Hematopoietic multipotent progenitor cell treated with erythropoietin and hydrocortisone succinate and interleukin-3 and kit ligand, for 6 days (in vitro differentiated cells): Measurements from ENCODE around the gene TAS2R31.

Experiments used
- DNase-seq: peaks from one replicate; pipeline ENCODE4 v3.0.0-alpha.2; 2015

The TAS2R31 gene

GRCh38 chr12:10994307-10994706, 36.9 kb downstream of the TAS2R31 start:
- DNase-seq: no peak

GRCh38 chr12:10989107-10989506, 42.1 kb downstream of the TAS2R31 start:
- DNase-seq: no peak

DNA sequence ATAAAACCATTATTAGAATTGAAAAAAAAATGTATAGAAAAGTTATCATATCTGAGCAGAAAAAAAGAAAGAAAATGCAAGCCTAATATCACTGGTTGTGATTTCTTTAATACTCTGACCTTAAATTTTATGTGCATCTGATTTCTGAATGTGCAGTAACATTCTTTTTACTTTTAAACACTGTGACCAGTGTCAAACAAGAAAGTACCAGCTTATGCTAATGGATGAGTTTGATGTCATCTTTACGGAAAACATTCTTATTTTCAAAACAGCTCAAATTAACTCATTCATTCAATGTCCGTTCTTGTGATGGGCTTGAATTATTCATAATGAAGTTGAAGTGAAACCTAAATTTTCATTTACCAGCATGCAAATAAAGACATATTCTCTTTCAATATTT, 44.4 kb downstream of the TAS2R31 start, which contains the start of gene TAS2R50:
Gene TAS2R50, minus strand, starts transcription at position 101 of the 400 bp plus-strand sequence. Its CDS starts 52 bp downstream, at position 49.
- no peak for DNase-seq

- peak; percentile 5 for DNase-seq
Observed at GRCh38 chr12:10982244-10982643, 49.0 kb downstream of the TAS2R31 start.
